ENCODE results near the gene HBD.
A peak's percentile ranks its signal among the peaks of the same experiment; 100 is the strongest.
"Not testable (repeated sequence)": the region's sequence is repeated elsewhere in the genome, so short reads cannot be mapped to it uniquely, and the experiment has no call there.

Gene HBD

GRCh38 chr11:5234381-5234834, at the start of gene HBD:
Gene HBD (minus strand): TSS chr11:5234483. CDS start chr11:5234433, 50 bp downstream.
- DNase-seq (ENCODE audit: low spot score) = peak; percentile 18

GRCh38 chr11:5283882-5284281, 49.6 kb upstream of the HBD start:
- no peak for DNase-seq (ENCODE audit: low spot score)

GRCh38 chr11:5283086-5283485, 48.8 kb upstream of the HBD start:
- DNase-seq (ENCODE audit: low spot score) = no peak

- no peak for DNase-seq (ENCODE audit: low spot score)
Measured at GRCh38 chr11:5282628-5283027, 48.3 kb upstream of the HBD start.

- DNase-seq (ENCODE audit: low spot score) = no peak
Measured at GRCh38 chr11:5281596-5281995, 47.3 kb upstream of the HBD start.

GRCh38 chr11:5280582-5281102, 46.4 kb upstream of the HBD start:
- peak; percentile 96 for DNase-seq (ENCODE audit: low spot score)

GRCh38 chr11:5279471-5280090, 45.3 kb upstream of the HBD start:
- no peak for DNase-seq (ENCODE audit: low spot score)

- DNase-seq (ENCODE audit: low spot score) = no peak
Measured at GRCh38 chr11:5277807-5278382, 43.6 kb upstream of the HBD start.

- DNase-seq (ENCODE audit: low spot score) = no peak
Measured at GRCh38 chr11:5276697-5277096, 42.4 kb upstream of the HBD start.

- DNase-seq (ENCODE audit: low spot score) = no peak
Measured at GRCh38 chr11:5275369-5276110, 41.3 kb upstream of the HBD start.

GRCh38 chr11:5274395-5274794, 40.1 kb upstream of the HBD start:
- DNase-seq (ENCODE audit: low spot score) = no peak

GRCh38 chr11:5272395-5273017, 38.2 kb upstream of the HBD start:
- DNase-seq (ENCODE audit: low spot score) = no peak

GRCh38 chr11:5269715-5270147, 35.4 kb upstream of the HBD start, which contains the start of gene HBE1:
Gene HBE1 (minus strand): TSS chr11:5269945. CDS start chr11:5269890, 55 bp downstream.
- no peak for DNase-seq (ENCODE audit: low spot score)

- no peak for DNase-seq (ENCODE audit: low spot score)
Measured at GRCh38 chr11:5267033-5267563, 32.8 kb upstream of the HBD start.

- no peak for DNase-seq (ENCODE audit: low spot score)
Measured at GRCh38 chr11:5266609-5267008, 32.3 kb upstream of the HBD start.

GRCh38 chr11:5265832-5266231, 31.5 kb upstream of the HBD start:
- DNase-seq (ENCODE audit: low spot score) = no peak

GRCh38 chr11:5258543-5259262, 24.4 kb upstream of the HBD start:
- no peak for DNase-seq (ENCODE audit: low spot score)

GRCh38 chr11:5257296-5257695, 23.0 kb upstream of the HBD start:
- DNase-seq (ENCODE audit: low spot score) = no peak

- not testable (repeated sequence) for DNase-seq (ENCODE audit: low spot score)
Measured at GRCh38 chr11:5254646-5255413, 20.5 kb upstream of the HBD start, which contains the start of gene HBG2. Gene HBG2 (minus strand): TSS chr11:5254781. CDS start chr11:5254728, 53 bp downstream.

- not testable (repeated sequence) for DNase-seq (ENCODE audit: low spot score)
Measured at GRCh38 chr11:5254023-5254422, 19.7 kb upstream of the HBD start.

GRCh38 chr11:5253440-5253839, 19.2 kb upstream of the HBD start:
- DNase-seq (ENCODE audit: low spot score) = not testable (repeated sequence)
